ENCODE data around the gene VHLL.
"Not testable (repeated sequence)": the region's sequence is repeated elsewhere in the genome, so short reads cannot be mapped to it uniquely, and the experiment has no call there.

GRCh38 chr1:156346035-156346434, 46.9 kb upstream of the VHLL start:
- not testable (repeated sequence) for TF ChIP-seq CTCF (conservative IDR thresholded peaks at IDR 0.05; ENCODE audit: low read depth, low read length); EZH2 (IDR thresholded peaks at IDR 0.05; ENCODE audit: low read length, unreplicated experiment); EZH2phosphoT487 (IDR thresholded peaks at IDR 0.05; ENCODE audit: borderline replicate concordance, low read length)
